ENCODE results near the gene SLCO4A1.

- no peak for TF ChIP-seq EZH2 (IDR thresholded peaks at IDR 0.05; ENCODE audit: low read length, missing control alignments)
- TF ChIP-seq, protein P1, sequence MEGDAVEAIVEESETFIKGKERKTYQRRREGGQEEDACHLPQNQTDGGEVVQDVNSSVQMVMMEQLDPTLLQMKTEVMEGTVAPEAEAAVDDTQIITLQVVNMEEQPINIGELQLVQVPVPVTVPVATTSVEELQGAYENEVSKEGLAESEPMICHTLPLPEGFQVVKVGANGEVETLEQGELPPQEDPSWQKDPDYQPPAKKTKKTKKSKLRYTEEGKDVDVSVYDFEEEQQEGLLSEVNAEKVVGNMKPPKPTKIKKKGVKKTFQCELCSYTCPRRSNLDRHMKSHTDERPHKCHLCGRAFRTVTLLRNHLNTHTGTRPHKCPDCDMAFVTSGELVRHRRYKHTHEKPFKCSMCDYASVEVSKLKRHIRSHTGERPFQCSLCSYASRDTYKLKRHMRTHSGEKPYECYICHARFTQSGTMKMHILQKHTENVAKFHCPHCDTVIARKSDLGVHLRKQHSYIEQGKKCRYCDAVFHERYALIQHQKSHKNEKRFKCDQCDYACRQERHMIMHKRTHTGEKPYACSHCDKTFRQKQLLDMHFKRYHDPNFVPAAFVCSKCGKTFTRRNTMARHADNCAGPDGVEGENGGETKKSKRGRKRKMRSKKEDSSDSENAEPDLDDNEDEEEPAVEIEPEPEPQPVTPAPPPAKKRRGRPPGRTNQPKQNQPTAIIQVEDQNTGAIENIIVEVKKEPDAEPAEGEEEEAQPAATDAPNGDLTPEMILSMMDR (conservative IDR thresholded peaks at IDR 0.05 in 1 of 2, IDR thresholded peaks at IDR 0.05 in 1 of 2; ENCODE audit: low read depth in 1 of 2, low read length in 2 of 2): no peak
Observed at GRCh38 chr20:62692801-62693523, 50.7 kb downstream of the SLCO4A1 start.

All from fibroblast of lung (primary cell).